OCI-LY3 (cell line): ENCODE data around the gene DPAGT1.
"Not testable (repeated sequence)": the region's sequence is repeated elsewhere in the genome, so short reads cannot be mapped to it uniquely, and the experiment has no call there.

Experiments
- H2AFZ ChIP-seq: fragments of 200-600, 300-600 bp; shearing (Covaris generic); 2 replicates; pipeline ENCODE4 v1.6.0; 2014; ENCODE audit warnings: antibody characterized with exemption, low read depth, low read length
- H3K27ac ChIP-seq: fragments of 200-600, 300-600 bp; sonication (generic); 2 replicates; pipeline ENCODE4 v1.5.1; 2014; ENCODE audit warnings: mild to moderate bottlenecking, low read length, moderate library complexity, mixed read lengths
- H3K27me3 ChIP-seq: fragments of 200-600, 300-600 bp; sonication (generic); 2 replicates; pipeline ENCODE4 v1.6.1; 2014; ENCODE audit warnings: low read depth, low read length, mixed read lengths
- H3K36me3 ChIP-seq: fragments of 200-600, 300-600 bp; sonication (generic); replicated peaks from 2 replicates; pipeline ENCODE3; 2014; ENCODE audit warnings: low read depth, low read length, mixed read lengths
- H3K4me1 ChIP-seq: fragments of 300-600, 200-600 bp; sonication (generic); 2 replicates; pipeline ENCODE4 v1.6.1; 2014; ENCODE audit warnings: low read length, mixed read lengths
- H3K4me2 ChIP-seq: fragments of 200-600, 300-600 bp; sonication (generic); 2 replicates; pipeline ENCODE4 v1.6.1; 2014; ENCODE audit warnings: low read length, mixed read lengths
- H3K4me3 ChIP-seq: fragments of 300-600, 200-600 bp; sonication (generic); 2 replicates; pipeline ENCODE4 v1.5.1; 2014; ENCODE audit warnings: antibody characterized with exemption, mild to moderate bottlenecking, low read length, moderate library complexity
- H3K79me2 ChIP-seq: fragments of 300-600, 200-600 bp; shearing (Covaris generic); 2 replicates; pipeline ENCODE4 v1.6.1; 2014; ENCODE audit warnings: mild to moderate bottlenecking, low read length, mixed read lengths
- H3K9ac ChIP-seq: fragments of 300-600, 200-600 bp; shearing (Covaris generic); 2 replicates; pipeline ENCODE4 v1.6.0; 2014; ENCODE audit warnings: mild to moderate bottlenecking, low read length, moderate library complexity
- H3K9me3 ChIP-seq: fragments of 200-600, 300-600 bp; shearing (Covaris generic); 2 replicates; pipeline ENCODE4 v1.6.1; 2014; ENCODE audit warnings: low read length, mixed read lengths; ENCODE audit not compliant: insufficient read depth
- H4K20me1 ChIP-seq: fragments of 200-600, 300-600 bp; sonication (generic); 2 replicates; pipeline ENCODE4 v1.6.1; 2016; ENCODE audit warnings: low read length, mixed read lengths; ENCODE audit not compliant: insufficient read depth
- CTCF ChIP-seq: fragments of 200-600, 300-600 bp; sonication (generic); IDR thresholded peaks from 2 replicates; pipeline ENCODE4 v1.5.1; 2014; ENCODE audit warnings: antibody characterized with exemption, low read length, low read depth
- EZH2phosphoT487 ChIP-seq: fragments of 200-600 bp; shearing (Covaris generic); IDR thresholded peaks from 2 replicates; pipeline ENCODE4 v1.6.1; 2018; ENCODE audit warnings: antibody characterized with exemption, mixed run types, low read depth

The DPAGT1 gene

GRCh38 chr11:119062779-119063178 is 38.9 kb downstream of the DPAGT1 start:
- Histone ChIP-seq H3K9me3 (no peaks in the 10 kb centered on the region), H3K9ac (no peak overlapping the region), H3K4me1 (peaks cover 12% of the 10 kb centered on the region), H3K27me3 (no peaks in the 10 kb centered on the region), H4K20me1 (no peaks in the 10 kb centered on the region), H2AFZ (no peak overlapping the region), H3K4me2 (no peak overlapping the region), H3K4me3 (no peak overlapping the region), H3K27ac (no peak overlapping the region), H3K36me3 (no peaks in the 10 kb centered on the region), H3K79me2 (peaks cover 13% of the 10 kb centered on the region)
- TF ChIP-seq EZH2phosphoT487 (no peak), CTCF (no peak)

GRCh38 chr11:119061256-119061655 is 40.4 kb downstream of the DPAGT1 start:
- TF ChIP-seq EZH2phosphoT487, result no peak
- no peak for TF ChIP-seq CTCF
- no peaks in the 10 kb centered on the region for H4K20me1 ChIP-seq

GRCh38 chr11:119059128-119059527 is 42.5 kb downstream of the DPAGT1 start:
- not testable (repeated sequence) for H3K4me2 ChIP-seq, H3K9me3 ChIP-seq, H2AFZ ChIP-seq, H3K27me3 ChIP-seq, H3K27ac ChIP-seq, H3K4me3 ChIP-seq, H3K9ac ChIP-seq, H4K20me1 ChIP-seq
- Histone ChIP-seq H3K79me2 (peaks cover 38% of the 10 kb centered on the region), H3K36me3 (peaks cover 14% of the 10 kb centered on the region), H3K4me1 (peaks cover 18% of the 10 kb centered on the region)

More at GRCh38 chr11:119061256-119061655, 40.4 kb downstream of the DPAGT1 start:
- Histone ChIP-seq H3K79me2 (peaks cover 18% of the 10 kb centered on the region), H3K27me3 (no peaks in the 10 kb centered on the region), H2AFZ (no peak overlapping the region), H3K36me3 (no peaks in the 10 kb centered on the region), H3K4me1 (peaks cover 7% of the 10 kb centered on the region), H3K4me3 (no peak overlapping the region), H3K4me2 (no peak overlapping the region), H3K9ac (no peak overlapping the region), H3K27ac (no peak overlapping the region), H3K9me3 (no peaks in the 10 kb centered on the region)

- H3K9ac ChIP-seq, result peak within 1 kb of the TSS; percentile 88
- H3K27me3 ChIP-seq, result no peaks in the 10 kb centered on the region
- no peaks in the 10 kb centered on the region for H3K9me3 ChIP-seq
- peak within 1 kb of the TSS; percentile 87 for H2AFZ ChIP-seq
- peak within 1 kb of the TSS; percentile 66 for H3K27ac ChIP-seq
- peaks cover 31% of the 10 kb centered on the region for H3K36me3 ChIP-seq
- peaks cover 37% of the 10 kb centered on the region for H3K4me1 ChIP-seq
- peak within 1 kb of the TSS; percentile 99 for H3K4me2 ChIP-seq
- peaks cover 46% of the 10 kb centered on the region for H3K79me2 ChIP-seq
- H4K20me1 ChIP-seq, result no peaks in the 10 kb centered on the region; the same call in 1 of the 2 replicates
- peak; percentile 18; the same call in 1 of the 2 replicates for TF ChIP-seq CTCF
- no peak for TF ChIP-seq EZH2phosphoT487
- peak within 1 kb of the TSS; percentile 97 for H3K4me3 ChIP-seq
Measured at GRCh38 chr11:119057000-119057769, 44.5 kb downstream of the DPAGT1 start, which contains the start of gene HYOU1. HYOU1 (minus strand) TSS chr11:119057205; CDS start chr11:119056160, 1,045 bp downstream.
